Choroid plexus epithelial cell (primary cell): Measurements from ENCODE around the gene BICDL2.

ENCODE experiments used
- DNase-seq: peaks from one replicate; pipeline ENCODE4 v3.0.0-alpha.2; 2010; ENCODE audit warnings: low read depth
- H3K4me3 ChIP-seq: 2 replicates; pipeline ENCODE4 v1.5.1; 2011; ENCODE audit warnings: low read depth, mild to moderate bottlenecking, control low read depth, low read length, moderate library complexity
- CTCF ChIP-seq: conservative IDR thresholded peaks from 2 replicates; pipeline ENCODE4 v1.5.1; 2011; ENCODE audit warnings: low read depth, mild to moderate bottlenecking, control low read depth, inconsistent platforms, low read length, moderate library complexity

BICDL2 gene

GRCh38 chr16:3038896-3039295 lies 2.2 kb upstream of the BICDL2 start:
- no peak overlapping the region for H3K4me3 ChIP-seq
- no peak for TF ChIP-seq CTCF
- no peak for DNase-seq

GRCh38 chr16:3038256-3038655 lies 1.5 kb upstream of the BICDL2 start:
- no peak for DNase-seq
- no peak overlapping the region for H3K4me3 ChIP-seq
- TF ChIP-seq CTCF, result no peak

GRCh38 chr16:3035972-3036725 lies 595 bp downstream of the BICDL2 start:
- H3K4me3 ChIP-seq, result no peak overlapping the region
- TF ChIP-seq CTCF, result no peak
- DNase-seq, result no peak

- DNase-seq, result no peak
- no peak overlapping the region for H3K4me3 ChIP-seq
- no peak for TF ChIP-seq CTCF
These were observed 1.3 kb downstream of the BICDL2 start for GRCh38 chr16:3035289-3035971.

- no peak for TF ChIP-seq CTCF
- no peak for DNase-seq
- no peak overlapping the region for H3K4me3 ChIP-seq
These were observed 4.1 kb downstream of the BICDL2 start for GRCh38 chr16:3032624-3033023.

- DNase-seq, result no peak
- TF ChIP-seq CTCF, result no peak
- H3K4me3 ChIP-seq, result no peak overlapping the region
These were observed 6.2 kb downstream of the BICDL2 start for GRCh38 chr16:3030222-3031212.
